GM18502 (cell line): Measurements from ENCODE around the gene ZNF804B.

Experiments used
- ATAC-seq: cut with Tn5 transposase; IDR thresholded peaks from one replicate; pipeline ENCODE4 v1.9.1; 2021; ENCODE audit warnings: mild to moderate bottlenecking; ENCODE audit not compliant: unreplicated experiment, poor library complexity

Gene ZNF804B

DNA sequence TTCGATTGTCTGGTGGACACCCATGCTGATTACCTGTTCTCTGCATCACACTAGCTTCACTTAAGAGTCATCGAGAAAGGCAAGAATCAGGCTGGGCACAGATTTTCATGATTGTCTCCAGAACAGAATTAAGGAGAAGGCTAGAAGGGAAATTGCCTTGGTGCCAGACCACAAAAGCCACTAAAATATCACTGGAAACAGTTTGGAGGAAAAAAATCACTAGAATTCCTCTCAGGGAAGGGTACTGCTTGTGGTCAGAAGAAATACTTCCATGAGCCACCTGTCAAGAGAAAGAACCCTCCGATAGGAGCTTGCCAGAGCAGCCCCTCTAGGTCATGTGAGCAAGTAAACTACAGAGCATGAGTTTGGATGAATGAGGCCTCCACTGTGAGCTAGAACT lies 305.3 kb downstream of the ZNF804B start:
- ATAC-seq, result no peak

DNA sequence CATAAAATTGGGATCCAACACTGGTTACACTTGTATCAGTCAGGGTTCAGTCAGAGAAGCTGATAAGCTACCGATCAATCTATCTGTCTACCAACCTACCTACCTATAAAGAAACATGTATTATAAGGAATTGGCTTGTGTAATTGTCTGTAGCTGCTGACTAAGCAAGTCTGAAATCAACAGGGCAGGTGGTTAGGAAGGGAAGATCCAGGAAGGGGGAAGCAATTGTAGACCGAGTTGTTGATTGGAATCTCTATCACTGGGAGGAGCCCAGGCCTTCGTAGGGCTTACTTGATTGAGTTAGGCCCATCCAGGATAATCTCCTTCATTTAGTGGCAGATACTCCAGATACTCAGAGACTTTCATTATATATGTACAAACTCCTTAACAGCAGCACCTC lies 307.5 kb downstream of the ZNF804B start:
- ATAC-seq, result no peak

DNA sequence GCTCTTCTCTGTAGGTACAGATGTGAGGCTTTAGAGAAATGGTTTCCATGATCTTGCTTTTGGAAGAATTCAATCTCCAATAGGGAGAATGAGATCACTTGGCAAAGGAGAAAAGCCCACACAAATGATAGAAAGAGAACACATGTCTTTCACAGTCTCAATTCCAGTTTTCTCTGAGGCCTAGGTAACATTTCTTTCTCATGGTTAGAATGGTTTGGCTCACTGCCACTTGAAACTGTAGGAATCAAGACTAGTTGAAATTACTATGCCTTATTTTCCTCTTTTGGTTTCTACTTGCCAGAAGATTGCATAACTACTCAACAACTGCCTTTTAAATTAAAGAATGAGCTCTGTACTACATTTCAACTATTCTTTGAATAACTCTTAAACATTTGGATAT lies 312.6 kb downstream of the ZNF804B start:
- no peak for ATAC-seq

DNA sequence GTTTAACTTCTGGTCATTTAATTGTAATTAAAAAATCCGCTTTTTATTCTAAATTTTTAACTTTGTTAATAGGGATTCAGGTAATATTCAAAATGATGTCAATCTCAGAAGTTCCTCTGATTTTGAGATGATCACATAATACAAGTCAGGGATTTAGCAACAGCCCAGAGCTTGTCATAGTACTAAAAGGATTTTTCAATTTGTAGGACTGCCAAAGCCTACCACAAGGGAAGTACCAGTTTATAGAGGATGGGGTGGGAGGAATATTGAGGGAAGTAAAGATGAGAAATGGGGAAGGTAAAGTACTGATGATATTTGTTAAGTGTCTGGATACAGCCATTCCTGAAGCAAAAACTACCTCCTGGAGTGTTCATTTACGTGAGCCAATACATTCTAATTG lies 314.3 kb downstream of the ZNF804B start:
- no peak for ATAC-seq

DNA sequence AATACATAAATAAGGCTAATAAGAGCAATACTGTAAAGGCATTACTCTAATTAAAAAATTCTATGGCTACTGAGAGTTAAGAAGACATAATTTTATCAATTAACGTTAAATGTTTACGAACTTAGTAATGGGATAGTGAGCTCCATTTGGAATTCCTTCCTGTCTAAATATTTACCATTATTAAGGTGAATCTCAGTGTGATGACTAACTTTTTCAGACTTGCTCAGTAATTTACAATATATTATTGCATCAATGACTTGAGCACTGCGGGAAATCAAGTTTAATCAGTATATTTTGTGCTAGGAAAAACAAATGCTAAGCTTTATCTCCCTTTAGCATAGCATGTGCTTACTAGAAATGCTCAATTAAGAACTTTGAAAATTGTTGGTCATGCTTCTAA lies 318.5 kb downstream of the ZNF804B start:
- no peak for ATAC-seq

DNA sequence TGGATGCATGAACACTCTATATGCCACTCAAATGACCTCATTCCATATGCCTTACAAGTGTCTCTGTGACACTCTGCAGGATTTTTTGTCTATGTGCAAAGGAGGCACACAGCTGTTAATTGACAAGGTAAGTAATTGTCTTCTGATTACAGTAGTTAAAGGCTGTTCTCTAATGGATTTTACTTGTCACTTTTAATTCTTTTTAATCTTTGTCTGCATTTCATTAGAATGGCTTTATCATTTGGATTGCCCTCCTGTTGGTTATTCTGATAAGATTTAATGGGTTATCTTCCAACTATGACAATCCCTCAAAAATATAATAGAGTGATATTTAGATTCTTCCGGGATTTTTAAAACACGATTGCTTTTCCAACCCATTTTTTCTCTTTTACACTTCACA lies 326.1 kb downstream of the ZNF804B start:
- no peak for ATAC-seq

DNA sequence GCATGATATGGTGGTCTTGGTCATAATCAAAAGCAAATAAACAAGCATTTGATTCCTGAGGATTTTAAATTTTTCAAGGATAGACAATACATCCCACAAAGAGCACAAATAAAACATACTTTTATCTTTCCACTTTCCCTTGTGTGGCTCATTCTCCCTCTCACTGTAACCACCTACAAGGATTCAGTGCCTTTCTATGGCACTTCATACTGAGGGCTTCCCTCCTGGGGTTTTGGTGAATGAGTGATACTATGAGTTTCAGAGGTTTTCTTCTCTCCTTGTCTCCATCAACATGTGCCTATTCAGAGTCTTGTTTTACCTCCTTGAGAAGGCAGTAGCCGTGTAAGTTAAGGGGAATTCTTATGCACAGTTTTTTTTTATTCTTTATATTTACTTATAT lies 332.1 kb downstream of the ZNF804B start:
- no peak for ATAC-seq

DNA sequence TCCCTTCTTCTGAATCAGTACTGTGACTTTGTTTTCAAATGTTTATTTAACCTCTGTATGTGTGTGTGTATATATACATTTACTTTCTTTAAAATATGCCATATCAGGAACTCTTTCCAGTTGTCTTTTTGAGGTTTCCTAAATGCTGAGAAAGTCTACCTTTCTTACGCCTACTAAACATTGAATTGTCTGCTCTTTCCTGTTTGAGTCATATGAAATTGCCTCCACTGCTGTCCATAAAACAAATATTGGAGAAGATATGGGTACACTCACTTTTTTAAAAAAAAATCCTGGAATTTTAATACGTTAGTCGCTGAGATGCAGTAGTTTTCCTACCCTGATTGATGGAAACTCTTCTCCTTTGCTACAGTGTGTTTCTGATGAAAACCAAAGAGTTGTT lies 334.8 kb downstream of the ZNF804B start:
- ATAC-seq, result no peak

DNA sequence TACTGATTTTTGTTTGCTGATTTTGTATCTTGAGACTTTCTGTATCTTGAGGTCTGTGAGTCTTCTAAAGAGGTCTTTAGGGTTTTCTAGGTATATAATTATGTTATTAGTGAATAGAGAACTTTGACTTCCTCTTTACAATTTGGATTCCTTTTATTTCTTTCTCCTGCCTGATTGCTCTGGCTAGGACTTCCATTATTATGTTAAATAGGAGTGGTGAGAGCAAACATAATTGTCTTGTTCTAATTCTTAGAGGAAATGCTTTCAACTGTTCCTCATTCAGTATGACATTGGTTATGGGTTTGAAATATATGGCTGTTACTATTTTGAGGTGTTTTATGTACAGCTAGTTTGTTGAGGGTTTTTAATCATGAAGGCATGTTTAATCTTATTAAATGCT lies 344.1 kb downstream of the ZNF804B start:
- ATAC-seq, result no peak

DNA sequence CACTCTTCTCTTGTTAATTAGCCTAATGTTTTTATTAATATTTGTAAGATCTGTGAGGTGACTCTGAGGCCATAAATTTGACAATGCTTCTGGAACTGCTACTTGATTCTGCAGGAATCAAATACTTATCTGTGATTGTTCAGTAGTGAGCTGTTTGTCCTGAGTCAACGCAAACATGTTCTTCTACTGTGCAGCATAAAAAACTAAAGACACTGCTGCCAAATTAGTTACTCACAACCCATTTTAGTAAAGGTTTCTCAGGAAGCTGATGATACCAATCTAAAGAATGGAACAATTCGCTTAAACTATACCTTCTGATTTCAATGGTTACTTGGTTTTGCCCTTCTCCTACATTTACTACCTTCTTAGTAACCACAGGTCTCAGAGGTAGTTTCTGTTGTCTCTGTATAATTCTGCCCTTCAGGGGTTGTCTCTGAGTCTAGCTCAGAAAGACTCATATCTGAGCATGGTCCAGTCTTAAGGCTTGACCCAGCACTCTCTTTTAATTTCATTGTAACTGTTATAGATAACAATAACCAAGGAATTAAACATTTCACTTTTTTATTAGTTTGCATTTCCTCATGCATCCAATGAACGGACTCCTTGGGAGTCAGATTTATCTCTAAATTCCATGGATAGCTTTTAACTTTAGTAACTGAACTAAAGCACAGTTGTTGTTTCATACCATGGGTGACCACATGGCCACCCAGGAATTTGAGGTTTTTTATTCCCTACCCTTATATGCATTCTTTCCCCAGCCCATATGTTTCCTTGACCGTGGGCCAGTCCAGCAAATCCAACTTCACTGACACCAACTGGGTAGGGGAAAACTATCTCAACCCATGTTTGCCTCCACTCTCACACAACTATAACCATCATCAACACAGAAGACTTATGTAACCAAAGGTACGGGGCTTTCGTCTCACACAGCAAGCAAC lies 345.5 kb downstream of the ZNF804B start:
- ATAC-seq, result no peak

DNA sequence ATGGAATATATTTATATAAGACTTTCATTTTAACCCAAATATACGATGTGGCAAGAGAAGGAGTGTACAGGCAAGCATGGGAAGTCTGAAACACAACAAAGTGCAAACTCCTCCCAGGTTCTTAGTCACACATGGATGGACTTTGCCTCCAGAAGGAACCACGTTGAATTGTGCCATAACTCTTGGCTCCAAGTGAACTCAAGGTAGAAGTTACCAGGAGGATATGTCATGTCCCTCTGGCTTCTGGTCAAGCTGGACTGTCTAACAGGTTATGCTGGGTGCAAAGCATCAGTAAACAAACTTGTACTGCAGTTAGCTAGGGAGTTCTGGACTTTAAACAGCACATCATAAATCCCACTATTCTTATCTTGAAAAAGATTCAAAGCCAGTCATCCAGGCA lies 364.4 kb downstream of the ZNF804B start:
- no peak for ATAC-seq

DNA sequence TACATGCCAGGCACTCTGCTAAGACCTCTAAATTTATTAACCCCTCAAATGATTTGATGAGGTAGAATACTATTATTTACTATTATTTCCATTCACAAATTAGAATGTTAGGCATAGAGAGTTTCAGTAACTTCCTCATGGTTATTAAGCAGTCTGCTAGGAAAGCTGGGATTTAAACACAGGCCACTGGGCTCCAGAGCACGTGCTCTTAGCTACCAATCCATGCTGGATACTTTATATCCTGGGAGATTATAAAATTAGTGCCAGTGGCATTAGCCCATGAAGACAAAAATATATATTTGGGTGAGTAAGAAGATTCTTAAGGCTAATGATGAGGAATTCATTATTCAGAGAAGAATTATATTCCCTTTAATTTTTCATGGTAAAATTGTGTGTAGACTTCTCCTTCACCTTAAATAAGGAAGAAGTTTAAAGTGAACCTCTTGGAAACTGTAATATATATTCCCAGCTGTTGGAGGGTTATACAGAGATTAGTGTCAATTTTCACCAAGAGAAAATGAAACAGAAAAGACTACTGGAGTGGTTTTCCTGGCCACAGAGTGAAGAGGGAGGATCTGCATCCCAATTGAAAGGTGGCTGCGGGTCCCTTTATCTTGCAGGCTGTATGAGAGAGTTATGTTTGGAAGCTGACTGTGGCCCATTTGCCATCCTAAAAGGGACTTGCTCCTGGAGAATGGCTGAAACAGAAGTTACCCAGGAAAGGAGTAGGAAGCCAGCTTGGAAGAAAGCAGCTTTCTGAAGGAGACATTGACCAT lies 370.3 kb downstream of the ZNF804B start:
- no peak for ATAC-seq

DNA sequence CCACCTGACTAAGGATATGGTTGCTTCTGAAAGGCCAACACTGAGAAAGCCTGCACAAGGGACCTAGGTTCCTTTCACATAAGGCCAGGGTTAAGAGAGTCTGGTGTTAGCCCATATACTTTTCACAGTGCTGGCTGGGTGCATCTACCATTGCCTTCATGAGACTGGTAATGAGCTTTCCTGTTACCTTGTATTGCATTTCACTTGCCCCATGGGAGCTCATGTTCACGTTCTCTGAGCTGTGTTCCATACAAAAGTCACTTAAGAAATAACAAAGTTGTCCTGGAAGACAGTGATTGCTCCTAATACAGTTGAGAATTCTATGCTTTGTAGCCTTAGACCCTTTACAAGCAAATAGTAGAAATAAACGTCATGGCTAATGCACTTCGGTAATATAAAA lies 373.9 kb downstream of the ZNF804B start:
- no peak for ATAC-seq

DNA sequence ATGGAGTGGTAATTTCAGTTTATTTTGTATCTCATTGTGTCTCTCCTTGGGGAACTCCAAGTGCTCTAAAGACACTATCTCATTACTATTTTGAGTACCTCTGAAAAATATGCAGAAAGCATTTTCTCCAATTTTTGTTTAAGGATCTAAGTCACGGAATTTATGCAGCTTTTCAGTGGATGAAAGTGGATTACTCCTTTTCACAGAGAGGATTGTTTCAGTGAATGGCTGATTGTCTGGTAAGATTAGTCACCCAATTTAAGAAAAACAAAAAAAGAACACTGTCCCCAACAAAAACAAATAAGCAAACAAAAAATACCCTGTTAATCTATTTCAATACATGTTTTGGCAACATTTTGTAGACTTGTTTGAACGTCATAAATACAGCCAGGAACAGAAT lies 374.3 kb downstream of the ZNF804B start:
- no peak for ATAC-seq

DNA sequence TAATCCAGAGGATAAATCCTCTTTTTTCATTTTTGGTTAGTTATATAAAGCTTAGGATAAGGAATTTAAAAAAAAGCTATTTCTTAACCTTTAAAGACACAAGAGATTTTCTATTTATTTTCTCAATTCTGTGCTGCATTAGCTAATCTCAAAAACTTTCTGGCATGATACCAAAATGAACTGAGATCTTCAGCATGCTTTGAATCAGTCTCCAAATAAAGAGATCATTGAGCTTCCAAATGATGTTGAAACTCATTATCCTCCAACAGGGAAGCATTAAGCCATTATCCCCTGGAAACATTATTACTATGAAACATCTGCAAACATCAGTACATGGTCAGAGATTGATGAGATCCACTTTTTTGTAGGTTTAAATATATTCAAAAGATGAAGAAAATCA lies 386.3 kb downstream of the ZNF804B start:
- ATAC-seq, result no peak

DNA sequence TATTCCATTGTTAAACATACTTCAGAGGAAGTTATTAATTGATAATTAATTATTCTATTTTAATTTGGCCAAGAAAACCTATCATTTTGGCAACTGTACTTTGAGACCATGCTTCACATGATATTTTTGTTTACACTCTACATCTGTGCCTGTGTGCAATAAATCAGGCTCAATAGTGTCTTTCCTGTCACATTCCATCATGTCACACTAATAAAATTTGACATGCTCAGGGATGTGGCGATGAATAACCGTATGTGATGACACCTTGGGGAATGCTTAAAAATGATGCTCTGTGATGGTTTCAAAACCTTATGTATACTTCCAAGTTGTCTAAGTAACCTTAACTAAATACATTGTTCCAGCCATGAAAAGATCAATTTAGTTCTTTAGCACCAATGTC lies 400.6 kb downstream of the ZNF804B start:
- no peak for ATAC-seq

DNA sequence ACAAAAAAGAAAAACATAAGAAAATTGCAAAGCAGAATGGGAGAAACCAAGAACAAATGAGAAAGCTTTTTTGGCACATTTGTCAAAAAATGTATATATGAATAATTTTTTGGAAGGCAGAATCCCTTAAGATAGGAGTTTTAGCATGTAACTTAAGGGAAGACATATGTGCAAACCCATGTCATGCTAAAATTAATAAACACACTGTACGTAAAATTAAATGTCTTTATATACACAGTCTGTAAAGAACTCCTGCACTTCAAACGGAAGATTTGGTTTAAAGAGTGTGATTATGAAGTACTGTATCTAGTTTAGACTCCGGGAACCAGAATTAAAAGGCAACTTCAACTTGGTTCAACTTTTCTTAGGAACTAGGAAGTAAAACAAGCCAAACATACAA lies 405.9 kb downstream of the ZNF804B start:
- ATAC-seq, result no peak

DNA sequence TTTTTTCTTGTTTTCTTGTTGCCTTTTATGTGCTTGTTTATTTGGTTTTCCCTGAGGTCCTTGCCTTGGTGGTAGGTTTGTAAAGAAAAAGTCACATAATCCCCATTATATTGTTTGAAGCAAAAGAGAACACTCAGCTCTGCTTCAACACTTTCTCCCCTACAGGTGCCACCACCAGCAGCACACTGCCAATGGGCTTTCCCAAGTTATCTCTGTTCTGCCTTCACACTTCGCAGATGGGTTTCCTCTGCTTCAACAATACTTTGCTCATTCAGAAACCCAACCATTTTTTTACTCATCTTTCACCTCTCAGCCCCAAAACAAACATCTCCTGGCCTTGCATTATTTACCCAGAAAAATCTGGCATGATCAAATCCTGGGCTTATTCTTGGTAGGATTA lies 411.1 kb downstream of the ZNF804B start:
- ATAC-seq, result no peak

DNA sequence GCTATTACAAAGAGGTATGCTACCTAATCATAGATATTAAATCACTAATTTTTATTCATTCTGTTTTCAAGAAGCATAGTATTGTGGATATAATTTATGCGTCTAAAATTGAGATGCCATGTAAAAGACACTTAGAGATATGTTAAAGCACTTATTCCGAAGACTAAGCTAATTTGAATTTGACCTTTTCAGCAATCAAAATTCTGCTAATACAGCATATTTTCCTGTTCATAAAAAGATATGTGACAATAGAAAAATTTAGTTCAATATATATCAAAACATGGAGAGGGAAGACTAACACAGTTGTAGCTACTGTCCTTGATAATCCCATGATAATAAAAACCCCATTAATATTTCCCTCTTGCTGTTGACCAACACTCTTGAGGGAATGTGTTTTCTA lies 422.6 kb downstream of the ZNF804B start:
- no peak for ATAC-seq

DNA sequence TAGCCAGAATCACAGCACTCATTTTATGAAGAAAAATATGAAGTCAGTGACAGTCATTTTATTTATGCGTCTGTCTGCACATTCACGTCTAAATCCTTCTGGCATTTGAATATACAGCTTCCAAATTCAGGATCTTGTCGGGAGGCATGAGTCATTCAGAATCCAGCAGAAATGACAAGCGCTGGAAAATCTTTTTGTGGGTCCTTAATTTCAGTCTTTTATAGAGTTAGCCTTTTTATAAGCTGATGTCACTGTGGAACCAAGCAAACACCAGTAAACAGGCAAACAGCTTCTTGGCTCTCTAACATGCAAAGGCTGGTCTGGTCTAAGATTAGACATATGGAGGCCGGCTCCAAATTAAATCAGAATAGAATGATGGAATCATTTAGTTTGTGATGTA lies 424.2 kb downstream of the ZNF804B start:
- no peak for ATAC-seq

DNA sequence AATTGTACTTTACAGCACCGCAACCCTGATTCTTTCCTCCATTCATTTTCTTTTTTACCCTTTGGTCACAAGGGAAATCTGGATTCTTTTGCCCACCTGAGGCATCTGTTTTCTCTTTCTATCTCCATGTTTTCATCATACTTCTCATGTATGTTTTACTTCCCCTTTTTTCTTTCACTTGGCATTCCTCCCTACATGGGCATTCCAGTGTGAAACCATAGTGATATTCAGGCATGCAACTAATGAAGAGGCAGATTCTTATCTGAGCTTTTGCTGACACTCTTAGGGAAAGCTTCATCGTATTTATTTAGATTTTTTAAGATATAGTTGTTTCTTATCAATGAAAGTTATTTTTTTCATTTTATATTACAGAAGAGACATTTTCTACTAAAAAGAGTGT lies 441.3 kb downstream of the ZNF804B start:
- ATAC-seq, result no peak
